CD14-positive monocyte (primary cell): Measurements from ENCODE around the gene DCLRE1B. TPM values are rescaled to one million over a fixed set of nuclear protein-coding genes. Genes with fewer than 3 reads are reported as not detected.

Source experiments
- DNase-seq, 3 donors: peaks; one replicate each; pipeline ENCODE4 v3.0.0-alpha.2; 2011 to 2022
- H2AFZ ChIP-seq: 2 replicates; pipeline ENCODE4 v1.6.0; 2012; ENCODE audit warnings: mild to moderate bottlenecking, low read depth, low read length, inconsistent platforms; ENCODE audit not compliant: insufficient read depth, poor library complexity, severe bottlenecking
- H3K27ac ChIP-seq, 2 donors: 1 replicate in 1 of 2; 2 replicates in 1 of 2; pipeline ENCODE4 v1.5.1; 2012 to 2013; ENCODE audit warnings: low read length in 2 of 2, control low read depth in 1 of 2, inconsistent platforms in 1 of 2, low read depth in 1 of 2, mild to moderate bottlenecking in 1 of 2
- H3K27me3 ChIP-seq, 2 donors: one replicate each; pipeline versions ENCODE4 v1.6.0 to v1.6.1; 2011 to 2013; ENCODE audit warnings: low read length in 2 of 2; ENCODE audit not compliant: control insufficient read depth in 2 of 2, insufficient read depth in 2 of 2
- H3K36me3 ChIP-seq, 2 donors: replicated peaks in 1 of 2; 1 replicate in 1 of 2; 2 replicates in 1 of 2; pipeline versions ENCODE4 v1.5.1 to v1.6.1; 2012 to 2013; ENCODE audit warnings: low read length in 2 of 2, control low read depth in 1 of 2, inconsistent platforms in 1 of 2, mild to moderate bottlenecking in 1 of 2; ENCODE audit not compliant: insufficient read depth in 2 of 2, control insufficient read depth in 1 of 2
- H3K4me1 ChIP-seq, 2 donors: 1 replicate in 1 of 2; 2 replicates in 1 of 2; pipeline versions ENCODE4 v1.5.1 to v1.6.1; 2012 to 2013; ENCODE audit warnings: low read length in 2 of 2, control low read depth in 1 of 2, inconsistent platforms in 1 of 2, mild to moderate bottlenecking in 1 of 2, moderate library complexity in 1 of 2; ENCODE audit not compliant: insufficient read depth in 2 of 2, control insufficient read depth in 1 of 2
- H3K4me2 ChIP-seq: replicated peaks from 2 replicates; pipeline ENCODE3; 2012; ENCODE audit warnings: low read length, moderate library complexity, mild to moderate bottlenecking; ENCODE audit not compliant: poor library complexity, severe bottlenecking; ENCODE audit errors: extremely low read depth
- H3K4me3 ChIP-seq, 3 experiments: fragments of 200-600 bp in 1 of 3; sonication (generic) in 1 of 3; replicated peaks in 1 of 3; 1 replicate in 2 of 3; 2 replicates in 1 of 3; pipeline ENCODE4 v1.5.1; 2011 to 2013; ENCODE audit warnings: low read length in 3 of 3, mild to moderate bottlenecking in 3 of 3, control low read depth in 2 of 3, low read depth in 2 of 3, inconsistent platforms in 1 of 3, moderate library complexity in 1 of 3
- H3K79me2 ChIP-seq: 2 replicates; pipeline ENCODE4 v1.6.0; 2012; ENCODE audit warnings: mild to moderate bottlenecking, control low read depth, inconsistent platforms, low read length, moderate library complexity; ENCODE audit not compliant: insufficient read depth
- H3K9ac ChIP-seq: 2 replicates; pipeline ENCODE4 v1.6.0; 2017; ENCODE audit warnings: low read length, mild to moderate bottlenecking; ENCODE audit not compliant: insufficient read depth, poor library complexity, severe bottlenecking
- H3K9me3 ChIP-seq, 2 donors: replicated peaks in 1 of 2; 1 replicate in 1 of 2; 2 replicates in 1 of 2; pipeline versions ENCODE4 v1.5.1 to v1.6.1; 2012 to 2013; ENCODE audit warnings: low read length in 2 of 2, control low read depth in 1 of 2; ENCODE audit not compliant: control insufficient read depth in 1 of 2, insufficient read depth in 1 of 2
- H4K20me1 ChIP-seq: 2 replicates; pipeline ENCODE4 v1.6.0; 2012; ENCODE audit warnings: mild to moderate bottlenecking, low read length, control low read depth, moderate library complexity; ENCODE audit not compliant: insufficient read depth
- H3K27ac Mint-ChIP-seq, 7 donors: one replicate each; pipeline ENCODE4 v1.8.0; 2020; ENCODE audit warnings: mild to moderate bottlenecking in 7 of 7, mixed read lengths in 7 of 7, moderate library complexity in 6 of 7, inconsistent platforms in 2 of 7
- H3K27me3 Mint-ChIP-seq, 3 donors: one replicate each; pipeline ENCODE4 v1.8.0; 2021 to 2022; ENCODE audit warnings: low read depth in 3 of 3, mild to moderate bottlenecking in 3 of 3, mixed read lengths in 3 of 3, moderate library complexity in 3 of 3, inconsistent platforms in 1 of 3
- H3K36me3 Mint-ChIP-seq, 2 donors: one replicate each; pipeline ENCODE4 v1.8.0; 2020; ENCODE audit warnings: mixed read lengths in 2 of 2, inconsistent platforms in 1 of 2, mild to moderate bottlenecking in 1 of 2
- H3K4me1 Mint-ChIP-seq: one replicate; pipeline ENCODE4 v1.8.0; 2020; ENCODE audit warnings: mild to moderate bottlenecking, mixed read lengths
- H3K4me3 Mint-ChIP-seq, 2 donors: one replicate each; pipeline ENCODE4 v1.8.0; 2020; ENCODE audit warnings: mild to moderate bottlenecking in 2 of 2, mixed read lengths in 2 of 2, moderate library complexity in 1 of 2
- H3K9me3 Mint-ChIP-seq, 7 donors: one replicate each; pipeline ENCODE4 v1.8.0; 2020 to 2022; ENCODE audit warnings: mixed read lengths in 7 of 7, mild to moderate bottlenecking in 6 of 7, moderate library complexity in 6 of 7, inconsistent platforms in 2 of 7
- WGBS: methylation state at CpG from one replicate; pipeline ENCODE4 v1.1.5; 2013; ENCODE audit warnings: missing lambda C conversion rate; ENCODE audit not compliant: insufficient coverage; 5-methylcytosine and 5-hydroxymethylcytosine counted together
- intact Hi-C, 2 donors: fragments of 100-400 bp; cut with micrococcal nuclease; formaldehyde crosslinking; loops; one replicate each; pipeline versions ENCODE4 v1.15.0 to v1.15.1; 2023
- polyA plus RNA-seq, 3 donors: library from polyadenylated mRNA; depleted of rRNA in 1 of 3; unstranded in 2 of 3; stranded (reverse) in 1 of 3; fragments of 300-500 nt in 2 of 3; fragments of >200 nt in 1 of 3; fragmentation: Illumina TruSeq in 2 of 3; gene quantifications; 1 replicate in 2 of 3; 2 replicates in 1 of 3; pipeline ENCODE4 v1.2.3, GENCODE V29; 2012 to 2021
- TF ChIP-seq, protein P1 (sequence below): fragments of 200-600 bp; IDR thresholded peaks from one replicate; pipeline ENCODE4 v1.8.0; 2022; ENCODE audit warnings: antibody characterized with exemption, mild to moderate bottlenecking

DCLRE1B gene
- polyA plus RNA-seq, 3 donors = 3.0 to 5.7 (median 4.5) TPM

DNA sequence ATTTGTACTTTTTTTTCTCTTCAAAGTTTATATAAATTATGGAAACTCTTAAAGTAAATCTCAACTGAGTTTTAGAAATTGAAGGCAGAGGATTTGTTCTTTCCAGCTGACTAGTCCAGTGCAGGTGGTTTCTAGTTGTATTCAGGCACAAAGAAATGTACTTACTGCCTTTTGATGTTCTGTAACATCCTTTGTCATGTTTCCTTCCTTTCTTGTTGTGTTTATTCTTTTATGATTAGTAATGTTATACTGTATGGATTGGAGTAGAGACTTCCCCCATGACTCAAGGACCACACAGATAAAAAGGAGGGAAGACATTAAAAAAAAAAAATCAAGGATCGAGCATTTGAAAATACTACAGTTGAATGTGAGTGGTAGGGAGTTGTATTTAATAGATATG, 32.0 kb downstream of the DCLRE1B start:
- peaks cover 12 to 13% of the 10 kb centered on the region in 2 donors for H3K36me3 ChIP-seq
- no peaks in the 10 kb centered on the region for H3K27me3 ChIP-seq
- Mint-ChIP-seq H3K27me3 (no peaks in the 10 kb centered on the region), H3K9me3 (peaks cover 0 to 4% (median 0%) of the 10 kb centered on the region in 7 donors), H3K27ac (peak overlapping the region in 5 of 7 donors; percentile 9 to 71 (median 58)), H3K4me3 (no peak overlapping the region), H3K36me3 (peaks cover 24 to 43% of the 10 kb centered on the region in 2 donors), H3K4me1 (peaks cover 91% of the 10 kb centered on the region)
- H3K4me1 ChIP-seq = peaks cover 60 to 84% of the 10 kb centered on the region in 2 donors
- no peak overlapping the region for H3K9ac ChIP-seq
- H3K79me2 ChIP-seq = peaks cover 100% of the 10 kb centered on the region
- no peak overlapping the region for H3K4me3 ChIP-seq
- intact Hi-C loops = no loop called here
- H3K27ac ChIP-seq = peak overlapping the region in 1 of 2 donors; percentile 45
- TF ChIP-seq, protein P1, sequence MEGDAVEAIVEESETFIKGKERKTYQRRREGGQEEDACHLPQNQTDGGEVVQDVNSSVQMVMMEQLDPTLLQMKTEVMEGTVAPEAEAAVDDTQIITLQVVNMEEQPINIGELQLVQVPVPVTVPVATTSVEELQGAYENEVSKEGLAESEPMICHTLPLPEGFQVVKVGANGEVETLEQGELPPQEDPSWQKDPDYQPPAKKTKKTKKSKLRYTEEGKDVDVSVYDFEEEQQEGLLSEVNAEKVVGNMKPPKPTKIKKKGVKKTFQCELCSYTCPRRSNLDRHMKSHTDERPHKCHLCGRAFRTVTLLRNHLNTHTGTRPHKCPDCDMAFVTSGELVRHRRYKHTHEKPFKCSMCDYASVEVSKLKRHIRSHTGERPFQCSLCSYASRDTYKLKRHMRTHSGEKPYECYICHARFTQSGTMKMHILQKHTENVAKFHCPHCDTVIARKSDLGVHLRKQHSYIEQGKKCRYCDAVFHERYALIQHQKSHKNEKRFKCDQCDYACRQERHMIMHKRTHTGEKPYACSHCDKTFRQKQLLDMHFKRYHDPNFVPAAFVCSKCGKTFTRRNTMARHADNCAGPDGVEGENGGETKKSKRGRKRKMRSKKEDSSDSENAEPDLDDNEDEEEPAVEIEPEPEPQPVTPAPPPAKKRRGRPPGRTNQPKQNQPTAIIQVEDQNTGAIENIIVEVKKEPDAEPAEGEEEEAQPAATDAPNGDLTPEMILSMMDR = no peak
- H3K4me2 ChIP-seq = no peak overlapping the region
- no peak overlapping the region for H2AFZ ChIP-seq
- DNase-seq = no peak
- WGBS = no CpG with 5 or more reads among the region's 1 CpG
- H3K9me3 ChIP-seq = no peaks in the 10 kb centered on the region
- peaks cover 94% of the 10 kb centered on the region for H4K20me1 ChIP-seq

DNA sequence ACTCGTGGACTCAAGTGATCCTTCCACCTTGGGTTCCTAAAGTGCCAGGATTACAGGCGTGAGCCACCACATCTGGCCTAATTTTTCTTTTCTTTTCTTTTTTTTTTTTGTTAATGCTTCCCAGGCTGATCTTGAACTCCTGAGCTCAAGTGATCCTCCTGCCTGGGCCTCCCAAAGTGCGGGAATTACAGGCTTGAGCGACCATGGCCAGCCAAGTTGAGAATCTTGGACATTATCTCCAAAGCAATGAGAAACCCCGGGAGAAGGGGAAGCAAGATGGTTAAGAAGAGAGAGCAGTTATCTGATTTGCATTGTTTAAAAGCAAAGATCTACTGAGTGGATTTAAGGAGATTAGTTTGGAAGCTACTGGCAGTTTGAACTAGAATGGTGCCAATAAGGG, 33.1 kb downstream of the DCLRE1B start:
- Mint-ChIP-seq H3K4me3 (no peak overlapping the region), H3K9me3 (peaks cover 0 to 4% (median 0%) of the 10 kb centered on the region in 7 donors), H3K4me1 (peaks cover 87% of the 10 kb centered on the region), H3K36me3 (peaks cover 27 to 44% of the 10 kb centered on the region in 2 donors), H3K27ac (peak overlapping the region; percentile 19 to 83 (median 61)), H3K27me3 (no peaks in the 10 kb centered on the region)
- Histone ChIP-seq H2AFZ (no peak overlapping the region), H3K4me3 (no peak overlapping the region), H3K27me3 (no peaks in the 10 kb centered on the region), H3K36me3 (peaks cover 12 to 13% of the 10 kb centered on the region in 2 donors), H3K27ac (peak overlapping the region in 1 of 2 donors; percentile 12), H3K9ac (no peak overlapping the region), H3K4me1 (peaks cover 52 to 83% of the 10 kb centered on the region in 2 donors), H3K9me3 (no peaks in the 10 kb centered on the region), H3K4me2 (no peak overlapping the region), H3K79me2 (peaks cover 100% of the 10 kb centered on the region), H4K20me1 (peaks cover 91% of the 10 kb centered on the region)
- DNase-seq = no peak
- intact Hi-C loops = no loop called here
- TF ChIP-seq, protein P1 = no peak
- 76% methylated on average over 3 of the region's 5 CpGs for WGBS
